Endothelial cell of umbilical vein (primary cell): Measurements from ENCODE around the gene MVB12B. TPM values are rescaled to one million over a fixed set of nuclear protein-coding genes. Genes with fewer than 3 reads are reported as not detected.
A peak's percentile ranks its signal among the peaks of the same experiment; 100 is the strongest.

Experiments
- BruUV-seq: library from RNA; stranded (reverse); fragments of 400-500 nt; replicated peaks from 2 replicates; lab custom pipeline; 2021; lab: Mats Ljungman, UMichigan
- CTCF ChIA-PET: fragments of 300-600, 350-600 bp; sonication (Branson Sonifier 250); formaldehyde crosslinking; loops from one replicate; lab custom pipeline; 2021; ENCODE audit warnings: antibody characterized with exemption, inconsistent platforms; lab: Charles Lee
- POLR2A ChIA-PET: fragments of 300-600, 350-600 bp; sonication (Branson Sonifier 250); formaldehyde crosslinking; loops from one replicate; lab custom pipeline; 2021; ENCODE audit warnings: antibody characterized with exemption, inconsistent platforms; lab: Charles Lee
- DNase-seq: peaks from one replicate; pipeline ENCODE4 v3.0.0-alpha.2; 2011; ENCODE audit warnings: low read depth, low spot score
- FAIRE-seq: peaks from 2 replicates; lab custom pipeline; 2011; peaks lifted over from hg19 to GRCh38; lab: Jason Lieb, UNC
- H2AFZ ChIP-seq: 2 replicates; pipeline ENCODE4 v1.6.0; 2012; ENCODE audit warnings: low read depth, low read length, control low read depth, inconsistent platforms
- H3K27ac ChIP-seq: 2 replicates; pipeline ENCODE4 v1.5.1; 2011; ENCODE audit warnings: low read depth, mild to moderate bottlenecking, control low read depth, low read length, moderate library complexity; ENCODE audit not compliant: insufficient read depth
- H3K27me3 ChIP-seq, 2 experiments: 2 replicates each; pipeline versions ENCODE4 v1.6.0 to v1.6.1; 2011; ENCODE audit warnings: low read length in 2 of 2, mixed read lengths in 1 of 2; ENCODE audit not compliant: control insufficient read depth in 2 of 2, insufficient read depth in 2 of 2
- H3K36me3 ChIP-seq, 2 experiments: 2 replicates in 1 of 2; 3 replicates in 1 of 2; pipeline ENCODE4 v1.5.1; 2011; ENCODE audit warnings: low read length in 2 of 2, mild to moderate bottlenecking in 1 of 2, moderate library complexity in 1 of 2; ENCODE audit not compliant: control insufficient read depth in 2 of 2, insufficient read depth in 2 of 2; ENCODE audit errors: extremely low read depth in 1 of 2
- H3K4me1 ChIP-seq: 3 replicates; pipeline ENCODE4 v1.5.1; 2011; ENCODE audit warnings: mild to moderate bottlenecking, low read length; ENCODE audit not compliant: control insufficient read depth, insufficient read depth; ENCODE audit errors: extremely low read depth
- H3K4me2 ChIP-seq: 2 replicates; pipeline ENCODE4 v1.6.1; 2011; ENCODE audit warnings: low read length, control low read depth, mixed read lengths; ENCODE audit not compliant: insufficient read depth
- H3K4me3 ChIP-seq, 3 experiments: fragments of 200-600 bp in 1 of 3; sonication (generic), shearing (Covaris generic) in 1 of 3; replicated peaks in 1 of 3; 2 replicates each; pipeline ENCODE4 v1.5.1; 2011 to 2016; ENCODE audit warnings: control low read depth in 3 of 3, low read length in 3 of 3, mild to moderate bottlenecking in 2 of 3, inconsistent platforms in 1 of 3, low read depth in 1 of 3, moderate library complexity in 1 of 3; ENCODE audit not compliant: insufficient read depth in 1 of 3
- H3K79me2 ChIP-seq: 2 replicates; pipeline ENCODE4 v1.6.0; 2012; ENCODE audit warnings: low read length, inconsistent platforms; ENCODE audit not compliant: control insufficient read depth, insufficient read depth
- H3K9ac ChIP-seq: replicated peaks from 2 replicates; pipeline ENCODE3; 2011; ENCODE audit warnings: low read length, control low read depth; ENCODE audit not compliant: insufficient read depth; ENCODE audit errors: extremely low read depth
- H3K9me1 ChIP-seq: replicated peaks from 3 replicates; pipeline ENCODE4 v1.6.0; 2011; ENCODE audit warnings: mild to moderate bottlenecking, low read length; ENCODE audit not compliant: control insufficient read depth, insufficient read depth; ENCODE audit errors: extremely low read depth
- H3K9me3 ChIP-seq: replicated peaks from 2 replicates; pipeline ENCODE4 v1.5.1; 2012; ENCODE audit warnings: low read length, inconsistent platforms; ENCODE audit not compliant: control insufficient read depth, insufficient read depth
- H4K20me1 ChIP-seq: replicated peaks from 2 replicates; pipeline ENCODE3; 2011; ENCODE audit warnings: mild to moderate bottlenecking, low read length; ENCODE audit not compliant: control insufficient read depth, insufficient read depth; ENCODE audit errors: extremely low read depth
- EZH2 ChIP-seq: IDR thresholded peaks from 2 replicates; pipeline ENCODE4 v1.6.1; 2012; ENCODE audit warnings: borderline replicate concordance, low read depth, mild to moderate bottlenecking, moderate library complexity, low read length, inconsistent platforms; ENCODE audit not compliant: severe bottlenecking
- FOS ChIP-seq: IDR thresholded peaks from 2 replicates; pipeline ENCODE4 v1.6.1; 2011; ENCODE audit warnings: mild to moderate bottlenecking, low read length, moderate library complexity, borderline replicate concordance; ENCODE audit not compliant: insufficient read depth
- GATA2 ChIP-seq: IDR thresholded peaks from 2 replicates; pipeline ENCODE4 v1.7.0; 2011; ENCODE audit warnings: low read depth, mild to moderate bottlenecking, moderate library complexity, mixed read lengths, low read length; ENCODE audit not compliant: insufficient read length, insufficient read depth
- JUN ChIP-seq: IDR thresholded peaks from 2 replicates; pipeline ENCODE4 v1.6.1; 2011; ENCODE audit warnings: borderline replicate concordance, low read depth; ENCODE audit not compliant: insufficient read length, insufficient read depth
- MYC ChIP-seq: IDR thresholded peaks from one replicate; pipeline ENCODE4 v1.6.1; 2011; ENCODE audit warnings: mild to moderate bottlenecking, low read depth, low read length
- POLR2A ChIP-seq: IDR thresholded peaks from 2 replicates; pipeline ENCODE4 v1.6.1; 2012; ENCODE audit warnings: low read depth, mild to moderate bottlenecking, control low read depth, low read length
- POLR2AphosphoS5 ChIP-seq: IDR thresholded peaks from 2 replicates; pipeline ENCODE4 v1.6.1; 2012; ENCODE audit warnings: low read depth, mild to moderate bottlenecking, control low read depth, low read length, moderate library complexity; ENCODE audit not compliant: insufficient read depth
- dilution Hi-C: fragments of 300-500 bp; cut with MboI; formaldehyde crosslinking; loops from one replicate; pipeline ENCODE4 v1.15.0; 2019; ENCODE audit warnings: low sequenced_read_pairs; ENCODE audit not compliant: extremely low pct_ligation_motif_present
- intact Hi-C: fragments of 100-400 bp; cut with micrococcal nuclease; formaldehyde crosslinking; loops from one replicate; pipeline ENCODE4 v1.10.0; 2022
- polyA plus RNA-seq, 4 experiments: library from polyadenylated mRNA; depleted of rRNA in 3 of 4; stranded (reverse) in 3 of 4; unstranded in 1 of 4; fragments of >200 nt; gene quantifications; 2 replicates each; pipeline versions ENCODE4 v1.2.1 to v1.2.3, GENCODE V29; 2011 to 2012; ENCODE audit warnings: missing spikeins in 1 of 4
- total RNA-seq: library from RNA; stranded (reverse); gene quantifications from 2 replicates; pipeline ENCODE4 v1.2.3, GENCODE V29; 2021
- TF ChIP-seq, protein P1 (sequence below): IDR thresholded peaks from 2 replicates; pipeline ENCODE4 v1.6.1; 2011; ENCODE audit not compliant: insufficient read depth, insufficient read length
- TF ChIP-seq, protein P2 (sequence below), 2 donors: IDR thresholded peaks; 1 replicate in 1 of 2; 2 replicates in 1 of 2; pipeline ENCODE4 v1.5.1; 2011; ENCODE audit warnings: low read length in 2 of 2, mild to moderate bottlenecking in 2 of 2, moderate library complexity in 2 of 2, control low read depth in 1 of 2, inconsistent platforms in 1 of 2, low read depth in 1 of 2; ENCODE audit not compliant: insufficient read depth in 1 of 2; ENCODE audit errors: extremely low read depth in 1 of 2

MVB12B gene
- total and polyA plus RNA-seq, 2 donors (not counting 3 experiments of a cell fraction or from before 2014, with no cell fraction given): 6.6 to 17.3 TPM

DNA sequence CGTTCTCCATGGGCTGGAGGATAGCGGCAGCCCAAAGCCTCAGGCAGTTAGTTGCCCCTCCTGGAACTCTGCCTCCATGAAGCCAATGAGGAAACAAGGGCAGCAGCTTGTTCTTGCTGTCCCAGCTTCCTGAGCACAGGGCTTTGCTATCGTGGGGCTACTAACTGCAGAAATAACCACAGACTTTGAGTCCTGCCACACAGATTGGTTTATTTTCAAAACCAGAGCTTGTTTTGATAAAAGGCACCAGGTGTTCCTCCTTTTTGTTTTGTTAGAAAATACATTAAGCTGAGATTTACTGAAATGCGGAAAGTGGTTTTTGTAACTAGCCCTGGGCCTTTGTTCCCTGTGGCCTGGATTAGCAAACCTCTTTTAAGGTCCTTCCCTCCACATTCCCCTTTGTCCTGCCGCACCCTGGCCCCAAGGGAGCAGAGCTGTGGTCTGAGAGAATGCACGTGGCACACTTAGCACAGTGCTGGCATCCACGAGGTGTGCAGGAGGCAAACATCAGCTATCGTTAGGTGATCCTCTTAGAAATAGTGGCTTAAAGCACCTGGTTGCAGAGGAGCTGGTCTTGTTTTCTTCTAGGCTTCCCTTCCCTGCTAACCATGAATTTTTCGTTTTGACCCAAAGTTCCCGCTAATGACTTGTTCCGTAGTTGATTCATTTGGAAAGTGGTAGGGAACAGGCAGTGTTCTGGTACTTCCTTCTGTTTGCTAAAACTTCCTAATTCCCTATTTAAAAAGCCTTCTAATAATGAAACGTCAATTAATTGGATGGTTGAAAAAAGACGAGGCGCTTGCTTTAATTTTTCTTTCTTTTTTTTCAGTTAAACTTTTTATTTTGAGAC is 21.5 kb downstream of the MVB12B start:
- ChIA-PET POLR2A (no interaction called here), CTCF (interaction anchor here (0.6 to 2.1 kb wide), 2 partner anchors 12 to 50 kb away, joined by 3 to 10 read pairs; no protein-coding TSS in a partner anchor)
- no peak overlapping the region for H3K4me3 ChIP-seq
- no peak overlapping the region for H3K27ac ChIP-seq
- H3K9me1 ChIP-seq: no peaks in the 10 kb centered on the region
- FAIRE-seq (peak; percentile 21), DNase-seq (no peak)
- no peak overlapping the region for H3K4me2 ChIP-seq
- no TSS peak for BruUV-seq
- H3K9me3 ChIP-seq: no peaks in the 10 kb centered on the region
- no peak overlapping the region for H2AFZ ChIP-seq
- dilution Hi-C loops: no loop called here
- H3K9ac ChIP-seq: no peak overlapping the region
- H3K36me3 ChIP-seq: peaks cover 0 to 2% of the 10 kb centered on the region in 2 experiments
- intact Hi-C loops: no loop called here
- no peaks in the 10 kb centered on the region for H3K27me3 ChIP-seq
- H3K4me1 ChIP-seq: no peaks in the 10 kb centered on the region
- TF ChIP-seq, protein P1, sequence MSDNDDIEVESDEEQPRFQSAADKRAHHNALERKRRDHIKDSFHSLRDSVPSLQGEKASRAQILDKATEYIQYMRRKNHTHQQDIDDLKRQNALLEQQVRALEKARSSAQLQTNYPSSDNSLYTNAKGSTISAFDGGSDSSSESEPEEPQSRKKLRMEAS: no peak
- TF ChIP-seq GATA2 (no peak), POLR2A (no peak), POLR2AphosphoS5 (no peak), FOS (no peak), EZH2 (no peak), JUN (no peak), MYC (no peak)
- TF ChIP-seq, protein P2, sequence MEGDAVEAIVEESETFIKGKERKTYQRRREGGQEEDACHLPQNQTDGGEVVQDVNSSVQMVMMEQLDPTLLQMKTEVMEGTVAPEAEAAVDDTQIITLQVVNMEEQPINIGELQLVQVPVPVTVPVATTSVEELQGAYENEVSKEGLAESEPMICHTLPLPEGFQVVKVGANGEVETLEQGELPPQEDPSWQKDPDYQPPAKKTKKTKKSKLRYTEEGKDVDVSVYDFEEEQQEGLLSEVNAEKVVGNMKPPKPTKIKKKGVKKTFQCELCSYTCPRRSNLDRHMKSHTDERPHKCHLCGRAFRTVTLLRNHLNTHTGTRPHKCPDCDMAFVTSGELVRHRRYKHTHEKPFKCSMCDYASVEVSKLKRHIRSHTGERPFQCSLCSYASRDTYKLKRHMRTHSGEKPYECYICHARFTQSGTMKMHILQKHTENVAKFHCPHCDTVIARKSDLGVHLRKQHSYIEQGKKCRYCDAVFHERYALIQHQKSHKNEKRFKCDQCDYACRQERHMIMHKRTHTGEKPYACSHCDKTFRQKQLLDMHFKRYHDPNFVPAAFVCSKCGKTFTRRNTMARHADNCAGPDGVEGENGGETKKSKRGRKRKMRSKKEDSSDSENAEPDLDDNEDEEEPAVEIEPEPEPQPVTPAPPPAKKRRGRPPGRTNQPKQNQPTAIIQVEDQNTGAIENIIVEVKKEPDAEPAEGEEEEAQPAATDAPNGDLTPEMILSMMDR (IDR thresholded peaks at IDR 0.05; ENCODE audit: extremely low read depth in 1 of 2, insufficient read depth in 1 of 2, low read depth in 1 of 2, low read length in 2 of 2): no peak
- H3K79me2 ChIP-seq: no peaks in the 10 kb centered on the region
- no peaks in the 10 kb centered on the region for H4K20me1 ChIP-seq
